GM19099 (cell line): ENCODE data around the gene CLN5.

Source experiments
- POLR2A ChIP-seq: IDR thresholded peaks from 3 replicates; pipeline ENCODE4 v1.6.1; 2011; ENCODE audit warnings: low read depth; ENCODE audit not compliant: insufficient read length; ENCODE audit errors: extremely low read depth

CLN5 gene

DNA sequence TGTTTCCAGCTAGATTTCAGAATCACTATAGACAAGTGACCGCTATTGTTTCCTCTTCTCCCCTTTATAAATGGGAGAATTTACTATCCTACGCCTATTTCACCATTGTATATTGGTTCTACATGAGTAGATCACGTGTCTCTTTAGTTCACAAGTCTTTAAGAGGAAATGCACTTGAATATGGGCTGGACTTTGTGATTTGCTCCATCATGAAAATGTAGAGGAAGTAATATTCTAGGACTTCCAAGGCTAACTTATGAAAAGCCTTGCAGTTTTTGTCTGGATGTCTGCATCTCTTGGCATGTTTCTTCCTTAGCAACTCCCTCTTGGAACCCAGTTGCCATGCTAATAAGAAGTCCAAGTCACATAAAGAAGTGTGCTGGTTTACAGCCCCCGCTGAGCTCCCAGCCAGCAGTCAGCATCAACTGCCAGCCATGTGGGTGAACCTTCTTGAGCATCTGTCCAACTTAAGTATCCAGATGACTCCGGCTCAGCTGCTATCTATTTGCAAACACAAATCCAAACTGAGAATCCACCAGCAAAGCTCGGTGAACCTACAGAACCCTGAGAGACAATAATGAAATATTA, 39.9 kb downstream of the CLN5 start:
- no peak for TF ChIP-seq POLR2A

GRCh38 chr13:77033717-77034302, 41.9 kb downstream of the CLN5 start:
- TF ChIP-seq POLR2A, result no peak

DNA sequence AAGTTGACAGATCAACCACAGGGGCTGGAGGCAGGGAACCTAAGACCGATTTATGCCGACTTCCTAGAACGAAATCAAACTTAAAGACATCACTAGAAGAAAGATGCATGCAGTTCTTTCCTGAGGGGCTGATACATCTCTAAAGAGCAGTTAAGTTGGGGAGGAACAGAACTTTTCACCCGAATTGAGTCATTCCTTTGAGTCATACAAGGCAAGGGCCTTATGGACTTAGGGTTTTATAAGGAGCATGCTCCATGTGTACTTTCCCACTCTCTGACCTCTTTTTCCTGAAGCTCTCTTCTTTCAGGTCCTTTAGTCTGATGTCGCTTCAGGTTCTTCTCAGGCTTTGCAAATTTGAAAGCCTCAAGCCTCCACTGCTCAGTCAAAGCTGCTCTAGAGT, 43.0 kb downstream of the CLN5 start:
- TF ChIP-seq POLR2A, result no peak

GRCh38 chr13:77036279-77036678, 44.4 kb downstream of the CLN5 start:
- TF ChIP-seq POLR2A, result no peak

DNA sequence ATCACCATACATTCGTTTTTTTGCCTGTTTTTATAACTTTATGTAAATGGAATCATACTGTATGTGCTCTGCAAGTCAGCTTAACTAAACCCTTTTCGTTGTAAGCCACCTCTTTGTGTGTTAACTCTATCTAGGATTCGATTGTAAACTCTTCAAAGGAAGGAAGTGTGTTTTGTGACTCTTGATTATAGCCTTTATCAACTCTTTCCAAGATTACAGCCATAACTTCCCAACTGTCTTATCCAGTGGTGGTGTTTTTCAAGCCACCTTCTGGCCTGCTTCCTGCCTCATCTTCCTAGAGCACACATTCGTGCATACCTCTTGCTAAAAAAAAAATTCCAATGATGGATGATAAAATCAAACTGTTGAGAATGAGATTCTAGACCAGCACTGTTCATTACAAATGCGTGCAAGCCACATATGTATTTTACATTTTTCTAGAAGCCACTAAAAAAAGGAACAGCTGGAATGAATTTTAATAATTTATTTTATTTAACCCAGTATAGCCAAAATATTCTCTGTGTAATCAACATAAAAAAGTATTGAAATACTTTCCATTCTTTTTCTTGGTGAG, 47.1 kb downstream of the CLN5 start:
- no peak for TF ChIP-seq POLR2A

- TF ChIP-seq POLR2A, result no peak
These were observed 48.2 kb downstream of the CLN5 start for GRCh38 chr13:77040076-77040475.

- TF ChIP-seq POLR2A, result no peak
These were observed 49.0 kb downstream of the CLN5 start for GRCh38 chr13:77040835-77041234.

- no peak for TF ChIP-seq POLR2A
These were observed 50.8 kb downstream of the CLN5 start for GRCh38 chr13:77042566-77043177.

DNA sequence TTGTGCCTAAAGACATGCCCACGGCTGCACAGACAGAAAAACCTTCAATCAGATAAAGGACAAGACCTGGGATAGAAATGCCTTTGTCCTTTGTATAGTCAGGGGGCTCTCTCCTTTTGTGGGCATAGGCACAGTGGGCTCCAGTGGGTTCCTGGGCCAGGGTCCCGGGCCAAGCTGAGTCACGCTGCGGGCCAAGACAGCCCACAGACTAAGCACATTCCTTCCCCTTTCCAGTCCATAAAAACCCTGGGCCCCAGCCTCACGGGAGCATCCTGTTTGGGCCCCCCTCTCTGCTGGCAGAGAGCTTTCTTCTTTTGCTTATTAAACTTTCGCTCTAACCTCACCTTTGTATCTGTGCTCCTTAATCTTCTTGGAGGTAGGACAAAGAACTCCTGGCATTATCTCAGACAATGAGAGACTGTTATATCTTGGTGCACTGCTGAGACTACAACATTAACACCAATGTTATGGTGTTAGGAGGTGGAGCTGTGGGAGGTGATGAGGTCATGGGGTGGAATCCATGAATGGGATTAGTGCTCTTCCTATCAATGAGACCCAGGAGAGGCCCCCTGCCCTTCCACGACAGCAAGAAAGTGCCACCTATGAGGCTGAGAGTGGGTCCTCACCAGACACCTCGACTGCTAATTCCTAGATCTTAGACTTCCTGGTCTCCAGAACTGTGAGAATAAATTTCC, 55.9 kb downstream of the CLN5 start:
- no peak for TF ChIP-seq POLR2A

- TF ChIP-seq POLR2A, result no peak
These were observed 56.8 kb downstream of the CLN5 start for GRCh38 chr13:77048681-77049080.

DNA sequence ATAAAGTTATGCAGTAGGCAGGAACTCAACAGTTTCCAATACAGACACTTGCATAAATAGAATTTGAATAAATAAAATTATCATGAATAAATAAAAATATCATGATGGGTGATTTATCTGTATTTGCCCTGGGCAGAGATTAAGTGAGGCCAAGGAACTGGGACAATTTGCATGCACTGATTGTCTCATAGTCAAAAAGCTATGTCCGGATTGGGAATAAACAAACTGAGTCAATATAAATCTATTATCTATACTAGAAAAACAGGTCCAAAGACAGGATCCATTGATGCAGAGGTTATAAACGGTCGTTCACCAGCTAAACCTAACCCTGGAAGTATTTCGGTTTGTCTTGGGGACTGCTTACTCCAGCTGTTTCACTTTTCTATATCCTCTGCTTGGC, 61.3 kb downstream of the CLN5 start:
- TF ChIP-seq POLR2A, result no peak
